Measurements from ENCODE around the gene OSBPL8.
A peak's percentile ranks its signal among the peaks of the same experiment; 100 is the strongest.
"Not testable (repeated sequence)": the region's sequence is repeated elsewhere in the genome, so short reads cannot be mapped to it uniquely, and the experiment has no call there.

OSBPL8 gene

DNA sequence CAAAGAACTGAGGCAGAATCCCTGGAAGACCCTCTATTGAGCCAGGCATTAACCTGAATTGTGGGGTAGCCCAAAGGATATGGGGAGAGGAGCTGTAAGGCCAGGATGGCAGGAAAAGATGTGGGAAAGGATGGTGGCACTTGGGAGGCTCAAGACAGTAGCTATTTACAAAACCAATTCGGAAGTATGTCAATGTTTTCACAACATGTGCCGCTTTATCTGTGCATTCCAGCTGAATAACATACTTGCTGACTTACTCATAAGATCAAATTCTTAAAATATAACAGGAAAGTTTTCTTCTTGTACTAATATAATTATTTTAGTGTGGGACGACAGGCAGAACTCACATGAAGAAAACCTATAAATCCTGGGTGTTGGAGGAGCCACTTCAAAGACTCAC lies 222.0 kb downstream of the OSBPL8 start:
- H3K4me3 ChIP-seq (ENCODE audit: low read length) = no peak overlapping the region
- TF ChIP-seq, protein P1, sequence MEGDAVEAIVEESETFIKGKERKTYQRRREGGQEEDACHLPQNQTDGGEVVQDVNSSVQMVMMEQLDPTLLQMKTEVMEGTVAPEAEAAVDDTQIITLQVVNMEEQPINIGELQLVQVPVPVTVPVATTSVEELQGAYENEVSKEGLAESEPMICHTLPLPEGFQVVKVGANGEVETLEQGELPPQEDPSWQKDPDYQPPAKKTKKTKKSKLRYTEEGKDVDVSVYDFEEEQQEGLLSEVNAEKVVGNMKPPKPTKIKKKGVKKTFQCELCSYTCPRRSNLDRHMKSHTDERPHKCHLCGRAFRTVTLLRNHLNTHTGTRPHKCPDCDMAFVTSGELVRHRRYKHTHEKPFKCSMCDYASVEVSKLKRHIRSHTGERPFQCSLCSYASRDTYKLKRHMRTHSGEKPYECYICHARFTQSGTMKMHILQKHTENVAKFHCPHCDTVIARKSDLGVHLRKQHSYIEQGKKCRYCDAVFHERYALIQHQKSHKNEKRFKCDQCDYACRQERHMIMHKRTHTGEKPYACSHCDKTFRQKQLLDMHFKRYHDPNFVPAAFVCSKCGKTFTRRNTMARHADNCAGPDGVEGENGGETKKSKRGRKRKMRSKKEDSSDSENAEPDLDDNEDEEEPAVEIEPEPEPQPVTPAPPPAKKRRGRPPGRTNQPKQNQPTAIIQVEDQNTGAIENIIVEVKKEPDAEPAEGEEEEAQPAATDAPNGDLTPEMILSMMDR (conservative IDR thresholded peaks at IDR 0.05; ENCODE audit: low read depth, low read length) = no peak
- no peak for DNase-seq (ENCODE audit: low read depth)

DNA sequence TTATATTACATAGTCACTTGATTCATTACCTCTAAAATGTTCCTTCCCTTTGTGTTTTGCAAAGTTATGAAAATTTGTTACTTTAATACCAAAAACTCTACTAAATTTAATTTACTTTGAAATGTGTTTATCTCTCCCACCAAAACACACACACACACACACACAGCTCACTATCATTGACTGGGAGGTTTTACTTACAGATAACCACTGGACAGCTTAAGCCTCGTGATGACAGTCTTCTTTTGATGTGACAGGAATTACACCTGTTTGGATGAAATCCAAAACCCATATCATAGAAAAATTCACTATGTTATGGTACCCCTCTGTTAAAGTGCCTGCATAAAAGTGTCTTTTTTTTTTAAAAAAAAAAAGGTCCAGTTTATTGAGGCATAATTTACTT lies 227.0 kb downstream of the OSBPL8 start:
- H3K4me3 ChIP-seq (ENCODE audit: low read length) = no peak overlapping the region
- TF ChIP-seq, protein P1 (conservative IDR thresholded peaks at IDR 0.05; ENCODE audit: low read depth, low read length) = no peak
- DNase-seq (ENCODE audit: low read depth) = no peak

DNA sequence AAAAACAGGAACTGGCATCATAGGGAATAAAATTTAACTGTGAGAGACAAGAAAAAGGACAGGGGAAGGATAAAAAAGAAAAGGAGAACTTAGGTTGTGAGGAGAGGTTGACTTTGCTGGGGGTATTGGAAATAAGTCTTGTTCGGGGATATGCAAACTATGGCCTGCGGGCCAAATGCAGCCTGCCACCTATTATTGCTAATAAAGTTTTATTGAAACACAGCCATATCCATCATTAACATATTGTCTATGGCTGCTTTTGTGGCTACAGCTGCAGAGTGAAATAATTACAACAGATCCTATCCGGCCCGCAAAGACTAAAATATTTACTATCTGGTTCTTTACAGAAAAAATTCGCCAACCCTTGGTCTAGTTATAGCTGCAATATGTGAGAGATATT lies 230.0 kb downstream of the OSBPL8 start:
- no peak for DNase-seq (ENCODE audit: low read depth)
- no peak overlapping the region for H3K4me3 ChIP-seq (ENCODE audit: low read length)
- TF ChIP-seq, protein P1 (conservative IDR thresholded peaks at IDR 0.05; ENCODE audit: low read depth, low read length) = no peak

DNA sequence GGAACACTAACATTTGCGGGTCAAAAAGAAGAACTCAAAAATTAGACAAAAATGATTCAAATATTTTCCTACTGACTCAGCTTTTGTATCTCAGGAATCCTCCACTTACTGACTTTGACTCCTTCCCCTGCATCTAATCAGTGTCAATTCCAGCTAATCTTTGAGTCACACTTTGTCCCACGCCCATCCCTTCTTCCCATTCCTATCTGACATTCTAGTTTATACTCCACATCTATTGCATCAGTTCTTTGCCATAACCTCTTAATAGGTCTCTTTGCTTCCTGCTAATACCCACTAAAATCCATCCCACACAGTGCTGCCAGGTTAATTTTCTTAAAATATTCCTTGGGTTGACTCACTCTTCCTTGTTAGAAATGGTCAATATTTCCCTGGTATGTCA lies 230.4 kb downstream of the OSBPL8 start:
- DNase-seq (ENCODE audit: low read depth) = peak; percentile 80
- no peak overlapping the region for H3K4me3 ChIP-seq (ENCODE audit: low read length)
- TF ChIP-seq, protein P1 (conservative IDR thresholded peaks at IDR 0.05; ENCODE audit: low read depth, low read length) = no peak

DNA sequence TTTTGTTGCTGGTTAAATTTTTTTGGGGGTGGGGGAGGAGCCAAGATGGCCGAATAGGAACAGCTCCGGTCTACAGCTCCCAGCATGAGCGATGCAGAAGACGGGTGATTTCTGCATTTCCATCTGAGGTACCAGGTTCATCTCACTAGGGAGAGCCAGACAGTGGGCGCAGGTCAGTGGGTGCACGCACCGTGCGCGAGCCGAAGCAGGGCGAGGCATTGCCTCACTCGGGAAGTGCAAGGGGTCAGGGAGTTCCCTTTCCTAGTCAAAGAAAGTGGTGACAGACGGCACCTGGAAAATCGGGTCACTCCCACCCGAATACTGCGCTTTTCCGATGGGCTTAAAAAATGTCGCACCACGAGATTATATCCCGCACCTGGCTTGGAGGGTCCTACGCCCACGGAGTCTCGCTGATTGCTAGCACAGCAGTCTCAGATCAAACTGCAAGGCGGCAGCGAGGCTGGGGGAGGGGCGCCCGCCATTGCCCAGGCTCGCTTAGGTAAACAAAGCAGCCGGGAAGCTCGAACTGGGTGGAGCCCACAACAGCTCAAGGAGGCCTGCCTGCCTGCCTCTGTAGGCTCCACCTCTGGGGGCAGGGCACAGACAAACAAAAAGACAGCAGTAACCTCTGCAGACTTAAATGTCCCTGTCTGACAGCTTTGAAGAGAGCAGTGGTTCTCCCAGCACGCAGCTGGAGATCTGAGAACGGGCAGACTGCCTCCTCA lies 239.8 kb downstream of the OSBPL8 start:
- not testable (repeated sequence) for H3K4me3 ChIP-seq (ENCODE audit: low read length); DNase-seq (ENCODE audit: low read depth)

DNA sequence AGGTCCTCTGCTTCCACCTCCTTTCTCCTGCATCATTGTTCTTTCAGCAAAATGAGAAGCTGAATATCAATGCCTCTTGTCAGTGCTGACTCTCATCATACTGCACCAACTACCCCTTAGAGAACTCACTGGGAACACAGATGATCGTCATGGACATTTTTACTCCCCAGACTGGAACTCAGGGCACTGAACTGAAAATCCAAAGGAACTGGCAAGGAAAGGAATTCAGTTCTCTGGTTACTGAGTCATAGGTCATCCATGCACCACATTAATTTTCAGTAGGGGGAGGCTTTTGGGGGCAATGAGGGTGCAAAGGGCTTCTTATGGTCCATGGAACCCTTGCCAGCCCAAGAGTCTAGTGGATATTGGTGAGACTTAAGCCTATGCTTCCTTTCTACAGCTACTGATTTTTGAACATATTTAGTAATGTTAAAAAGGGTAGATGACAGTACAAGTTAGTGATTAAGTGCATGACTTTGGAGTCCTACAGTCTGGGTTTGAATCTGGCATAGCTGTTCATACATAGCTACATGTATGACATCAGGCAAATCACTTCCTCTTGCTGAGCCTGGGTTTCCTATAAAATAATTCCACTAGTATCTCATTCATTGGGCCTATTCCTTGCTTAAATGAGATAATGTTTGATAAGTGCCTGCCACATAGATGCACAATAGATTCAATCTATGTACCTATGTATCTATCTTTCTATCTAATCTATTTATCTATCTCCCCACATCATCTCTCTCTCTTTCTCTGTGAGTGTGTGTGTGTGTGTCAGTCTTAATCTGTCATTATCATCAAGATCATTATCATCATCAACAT lies 240.6 kb downstream of the OSBPL8 start:
- DNase-seq (ENCODE audit: low read depth) = no peak
- H3K4me3 ChIP-seq (ENCODE audit: low read length) = no peak overlapping the region
- TF ChIP-seq, protein P1 (conservative IDR thresholded peaks at IDR 0.05; ENCODE audit: low read depth, low read length) = no peak

DNA sequence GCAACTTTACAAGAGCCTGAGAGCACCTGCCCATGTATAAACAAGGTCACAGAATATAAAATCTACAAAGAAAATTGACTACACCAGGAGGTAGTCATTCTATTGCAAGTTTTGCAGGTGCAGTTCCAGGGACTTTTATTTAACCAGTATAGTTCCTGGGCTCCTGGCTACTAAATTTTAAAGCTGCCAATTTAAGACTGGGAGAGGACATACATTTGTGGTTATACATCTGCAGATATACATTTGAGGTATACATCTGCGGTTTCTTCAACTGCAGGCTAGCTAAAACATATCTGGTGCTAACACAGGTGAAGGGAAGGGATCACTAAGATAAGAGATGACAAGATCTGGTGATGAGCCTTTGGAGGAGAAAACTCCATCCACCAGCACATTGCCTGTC lies 241.6 kb downstream of the OSBPL8 start:
- TF ChIP-seq, protein P1 (conservative IDR thresholded peaks at IDR 0.05; ENCODE audit: low read depth, low read length) = no peak
- H3K4me3 ChIP-seq (ENCODE audit: low read length) = no peak overlapping the region
- no peak for DNase-seq (ENCODE audit: low read depth)

Data from retinal pigment epithelial cell (primary cell).